ENCODE measurements around the gene NOX4. TPM values are rescaled to one million over a fixed set of nuclear protein-coding genes. Genes with fewer than 3 reads are reported as not detected.

The NOX4 gene
- total and polyA plus RNA-seq, 2 of the 8 experiments (the other 6 are each of a cell fraction or from before 2014, with no cell fraction given) = 2.0 to 2.3 TPM

GRCh38 chr11:89436071-89436470, 55.1 kb downstream of the NOX4 start:
- no peak overlapping the region for H2BK15ac ChIP-seq (ENCODE audit: low read length)
- H3K27me3 ChIP-seq (replicated peaks in 1 of 4; ENCODE audit: control insufficient read depth in 3 of 4, extremely low read depth in 1 of 4, insufficient read depth in 3 of 4, low read length in 3 of 4) = no peaks in the 10 kb centered on the region
- no peaks in the 10 kb centered on the region for H3K9me3 ChIP-seq (ENCODE audit: insufficient read depth in 2 of 2, low read depth in 1 of 2, low read length in 1 of 2)
- no peak overlapping the region for H2BK5ac ChIP-seq (ENCODE audit: low read depth, low read length)
- no peaks in the 10 kb centered on the region for H4K20me1 ChIP-seq (replicated peaks in 1 of 2; ENCODE audit: control insufficient read depth in 1 of 2, insufficient read depth in 2 of 2, low read length in 2 of 2)
- no peak overlapping the region for H3K9ac ChIP-seq (replicated peaks in 1 of 4; ENCODE audit: extremely low read depth in 1 of 4, low read depth in 3 of 4, low read length in 3 of 4)
- no peak overlapping the region for H3K56ac ChIP-seq (replicated peaks; ENCODE audit: insufficient read length, low read depth, low read length)
- FAIRE-seq (no peak), DNase-seq (ENCODE audit: low read depth in 1 of 2, low spot score in 2 of 2) (no peak)
- no peaks in the 10 kb centered on the region for H3K4me1 ChIP-seq (replicated peaks in 1 of 4; ENCODE audit: control insufficient read depth in 3 of 4, insufficient read depth in 4 of 4, low read length in 3 of 4)
- no peak overlapping the region for H4K8ac ChIP-seq (ENCODE audit: extremely low read depth, insufficient read depth, low read length)
- H2AK5ac ChIP-seq (ENCODE audit: low read depth, low read length) = no peak overlapping the region
- H3K23me2 ChIP-seq (ENCODE audit: low read depth, low read length) = no peaks in the 10 kb centered on the region
- POLR2A ChIA-PET (ENCODE audit: partially characterized antibody) = no interaction called here
- H3K79me2 ChIP-seq (ENCODE audit: control insufficient read depth in 1 of 2, insufficient read depth in 2 of 2, low read length in 2 of 2) = no peaks in the 10 kb centered on the region
- H3K36me3 ChIP-seq (ENCODE audit: control insufficient read depth in 2 of 4, insufficient read depth in 4 of 4, low read length in 3 of 4) = no peaks in the 10 kb centered on the region
- H3K4me3 ChIP-seq (ENCODE audit: extremely low read depth in 1 of 4, insufficient read depth in 2 of 4, low read depth in 3 of 4, low read length in 4 of 4) = no peak overlapping the region
- TF ChIP-seq EGR1 (IDR thresholded peaks at IDR 0.05; ENCODE audit: borderline replicate concordance, low read depth, low read length) (no peak), BCL11A (IDR thresholded peaks at IDR 0.05; ENCODE audit: low read depth in 2 of 2, low read length in 2 of 2) (no peak), POU5F1 (IDR thresholded peaks at IDR 0.05; ENCODE audit: low read depth, low read length) (no peak), PHF8 (conservative IDR thresholded peaks at IDR 0.05; ENCODE audit: low read depth, low read length) (no peak), CHD2 (IDR thresholded peaks at IDR 0.05; ENCODE audit: low read length) (no peak), TAF7 (optimal IDR thresholded peaks at IDR 0.05; ENCODE audit: borderline replicate concordance, low read depth, low read length) (no peak), POLR2AphosphoS5 (IDR thresholded peaks at IDR 0.05; ENCODE audit: low read depth, low read length) (no peak), KDM4A (IDR thresholded peaks at IDR 0.05; ENCODE audit: low read depth, low read length, severe bottlenecking) (no peak), EP300 (IDR thresholded peaks at IDR 0.05; ENCODE audit: borderline replicate concordance in 1 of 2, low read depth in 2 of 2, low read length in 2 of 2) (no peak), KDM5A (IDR thresholded peaks at IDR 0.05; ENCODE audit: low read length) (no peak)
- TF ChIP-seq, protein P1, sequence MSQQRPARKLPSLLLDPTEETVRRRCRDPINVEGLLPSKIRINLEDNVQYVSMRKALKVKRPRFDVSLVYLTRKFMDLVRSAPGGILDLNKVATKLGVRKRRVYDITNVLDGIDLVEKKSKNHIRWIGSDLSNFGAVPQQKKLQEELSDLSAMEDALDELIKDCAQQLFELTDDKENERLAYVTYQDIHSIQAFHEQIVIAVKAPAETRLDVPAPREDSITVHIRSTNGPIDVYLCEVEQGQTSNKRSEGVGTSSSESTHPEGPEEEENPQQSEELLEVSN (IDR thresholded peaks at IDR 0.05) = no peak
- H3K23ac ChIP-seq (ENCODE audit: insufficient read length) = no peak overlapping the region
- H4K91ac ChIP-seq (replicated peaks; ENCODE audit: insufficient read length, low read length) = no peak overlapping the region
- no peak overlapping the region for H3K27ac ChIP-seq (ENCODE audit: low read depth, low read length)
- H2BK20ac ChIP-seq (ENCODE audit: low read length) = no peak overlapping the region
- H2AFZ ChIP-seq (ENCODE audit: low read length) = no peak overlapping the region
- H3K14ac ChIP-seq (ENCODE audit: insufficient read length) = no peak overlapping the region
- no peak overlapping the region for H3K4me2 ChIP-seq (ENCODE audit: insufficient read depth in 1 of 2, low read depth in 2 of 2, low read length in 2 of 2)
- H3K18ac ChIP-seq (ENCODE audit: extremely low read depth, low read length) = no peak overlapping the region
- H3K4ac ChIP-seq (replicated peaks; ENCODE audit: insufficient read length, low read depth, low read length) = no peak overlapping the region
- no peak overlapping the region for H2BK12ac ChIP-seq (ENCODE audit: low read depth, low read length)
- no peak overlapping the region for H4K5ac ChIP-seq (ENCODE audit: insufficient read length, low read depth, low read length)
- CTCF ChIA-PET (ENCODE audit: partially characterized antibody) = interaction anchor here (0.5 to 0.8 kb wide), 3 partner anchors 19 to 249 kb away, joined by 3 read pairs; no protein-coding TSS in a partner anchor
- 92% methylated on average over 3 of the region's 3 CpGs; no CpG with 5 or more reads in 1 of the 2 experiments for WGBS, 2 experiments (ENCODE audit: extremely low coverage in 1 of 2, insufficient coverage in 1 of 2, insufficient read length in 1 of 2, insufficient replicate concordance in 2 of 2, low coverage in 1 of 2, low lambda C conversion rate in 2 of 2, missing lambda C conversion rate in 1 of 2)
- no peak overlapping the region for H2BK120ac ChIP-seq (replicated peaks; ENCODE audit: low read depth, low read length)
- H3K79me1 ChIP-seq (ENCODE audit: low read depth, low read length) = no peaks in the 10 kb centered on the region

Data from H1 (cell line).